Neural crest cell (in vitro differentiated cells): ENCODE measurements around the gene AUTS2. TPM values are rescaled to one million over a fixed set of nuclear protein-coding genes. Genes with fewer than 3 reads are reported as not detected.

ENCODE experiments used
- DNase-seq: peaks from one replicate; pipeline ENCODE4 v3.0.0; 2021; ENCODE audit warnings: low read depth, mixed read lengths, low spot score
- H3K27ac Mint-ChIP-seq: one replicate; pipeline ENCODE4 v1.8.0; 2021; ENCODE audit warnings: mild to moderate bottlenecking, mixed read lengths; ENCODE audit not compliant: unreplicated experiment
- H3K27me3 Mint-ChIP-seq: 2 replicates; pipeline ENCODE4 v1.8.0; 2021; ENCODE audit warnings: low read depth, mild to moderate bottlenecking, mixed read lengths
- H3K36me3 Mint-ChIP-seq: 2 replicates; pipeline ENCODE4 v1.8.0; 2021; ENCODE audit warnings: low read depth, mild to moderate bottlenecking, mixed read lengths
- H3K4me1 Mint-ChIP-seq: 2 replicates; pipeline ENCODE4 v1.8.0; 2021; ENCODE audit warnings: mixed read lengths
- H3K4me3 Mint-ChIP-seq: one replicate; pipeline ENCODE4 v1.8.0; 2021; ENCODE audit warnings: mild to moderate bottlenecking, mixed read lengths
- H3K9me3 Mint-ChIP-seq: 2 replicates; pipeline ENCODE4 v1.8.0; 2021; ENCODE audit warnings: mixed read lengths
- CTCF ChIP-seq: fragments of 200-600 bp; sonication (generic); conservative IDR thresholded peaks from 2 replicates; pipeline ENCODE4 v1.5.0; 2021; ENCODE audit warnings: antibody characterized with exemption, mild to moderate bottlenecking
- total RNA-seq: library from RNA; stranded (reverse); gene quantifications from 2 replicates; pipeline ENCODE4 v1.2.1, GENCODE V29; 2021

Gene AUTS2
- total RNA-seq, 1 donor from 2014 or later, result 152 TPM

GRCh38 chr7:70479153-70480021, 881.1 kb downstream of the AUTS2 start:
- Mint-ChIP-seq H3K27me3 (no peaks in the 10 kb centered on the region), H3K9me3 (peaks cover under 1% of the 10 kb centered on the region), H3K27ac (no peak overlapping the region), H3K36me3 (no peaks in the 10 kb centered on the region), H3K4me3 (no peak overlapping the region), H3K4me1 (no peaks in the 10 kb centered on the region)
- no peak for DNase-seq
- no peak for TF ChIP-seq CTCF

- Mint-ChIP-seq H3K27me3 (no peaks in the 10 kb centered on the region), H3K36me3 (peaks cover 6% of the 10 kb centered on the region), H3K4me1 (no peaks in the 10 kb centered on the region), H3K27ac (no peak overlapping the region), H3K4me3 (no peak overlapping the region), H3K9me3 (peaks cover 10% of the 10 kb centered on the region)
- no peak for TF ChIP-seq CTCF
- no peak for DNase-seq
Measured at GRCh38 chr7:70480927-70481569, 882.8 kb downstream of the AUTS2 start.

GRCh38 chr7:70481570-70482123, 883.4 kb downstream of the AUTS2 start:
- DNase-seq, result no peak
- peaks cover 10% of the 10 kb centered on the region for H3K9me3 Mint-ChIP-seq
- no peaks in the 10 kb centered on the region for H3K27me3 Mint-ChIP-seq
- H3K36me3 Mint-ChIP-seq, result peaks cover 6% of the 10 kb centered on the region
- TF ChIP-seq CTCF, result no peak
- H3K27ac Mint-ChIP-seq, result no peak overlapping the region
- no peak overlapping the region for H3K4me3 Mint-ChIP-seq
- no peaks in the 10 kb centered on the region for H3K4me1 Mint-ChIP-seq

- H3K9me3 Mint-ChIP-seq, result peaks cover 10% of the 10 kb centered on the region
- no peaks in the 10 kb centered on the region for H3K27me3 Mint-ChIP-seq
- no peak overlapping the region for H3K4me3 Mint-ChIP-seq
- H3K36me3 Mint-ChIP-seq, result peaks cover 6% of the 10 kb centered on the region
- DNase-seq, result no peak
- H3K4me1 Mint-ChIP-seq, result peaks cover 4% of the 10 kb centered on the region
- TF ChIP-seq CTCF, result no peak
- no peak overlapping the region for H3K27ac Mint-ChIP-seq
Measured at GRCh38 chr7:70484255-70484654, 886.0 kb downstream of the AUTS2 start.

- H3K9me3 Mint-ChIP-seq, result peaks cover 10% of the 10 kb centered on the region
- peaks cover 6% of the 10 kb centered on the region for H3K36me3 Mint-ChIP-seq
Measured at GRCh38 chr7:70486977-70487376, 888.7 kb downstream of the AUTS2 start.

More at GRCh38 chr7:70486977-70487376, 888.7 kb downstream of the AUTS2 start:
- H3K27me3 Mint-ChIP-seq, result no peaks in the 10 kb centered on the region
- no peak overlapping the region for H3K4me3 Mint-ChIP-seq
- no peak for TF ChIP-seq CTCF
- no peak for DNase-seq
- H3K4me1 Mint-ChIP-seq, result peaks cover 4% of the 10 kb centered on the region
- no peak overlapping the region for H3K27ac Mint-ChIP-seq
